Measurements from ENCODE around the gene CHI3L1. TPM values are rescaled to one million over a fixed set of nuclear protein-coding genes. Genes with fewer than 3 reads are reported as not detected.

Gene CHI3L1
- total RNA-seq, 1 donor from 2014 or later, result 0.20 TPM

GRCh38 chr1:203130358-203130985, 56.0 kb downstream of the CHI3L1 start:
- no peak overlapping the region for H3K27ac ChIP-seq (ENCODE audit: low read depth, low read length)
- H3K79me2 ChIP-seq (ENCODE audit: insufficient read depth, low read length), result no peaks in the 10 kb centered on the region
- Mint-ChIP-seq H3K36me3 (ENCODE audit: low read depth, unreplicated experiment) (peaks cover 3% of the 10 kb centered on the region), H3K27me3 (ENCODE audit: low read depth, unreplicated experiment) (peaks cover 26% of the 10 kb centered on the region), H3K9me3 (ENCODE audit: unreplicated experiment) (no peaks in the 10 kb centered on the region), H3K27ac (ENCODE audit: unreplicated experiment) (no peak overlapping the region), H3K4me1 (ENCODE audit: low read depth, unreplicated experiment) (peaks cover 20% of the 10 kb centered on the region), H3K4me3 (ENCODE audit: unreplicated experiment) (no peak overlapping the region)
- H3K9me3 ChIP-seq (ENCODE audit: insufficient read depth, low read depth, low read length), result no peaks in the 10 kb centered on the region
- H3K4me1 ChIP-seq (ENCODE audit: insufficient read depth, low read length), result peaks cover 11% of the 10 kb centered on the region
- no peak for TF ChIP-seq EZH2 (IDR thresholded peaks at IDR 0.05; ENCODE audit: insufficient read depth, low read length)
- TF ChIP-seq, protein P1, sequence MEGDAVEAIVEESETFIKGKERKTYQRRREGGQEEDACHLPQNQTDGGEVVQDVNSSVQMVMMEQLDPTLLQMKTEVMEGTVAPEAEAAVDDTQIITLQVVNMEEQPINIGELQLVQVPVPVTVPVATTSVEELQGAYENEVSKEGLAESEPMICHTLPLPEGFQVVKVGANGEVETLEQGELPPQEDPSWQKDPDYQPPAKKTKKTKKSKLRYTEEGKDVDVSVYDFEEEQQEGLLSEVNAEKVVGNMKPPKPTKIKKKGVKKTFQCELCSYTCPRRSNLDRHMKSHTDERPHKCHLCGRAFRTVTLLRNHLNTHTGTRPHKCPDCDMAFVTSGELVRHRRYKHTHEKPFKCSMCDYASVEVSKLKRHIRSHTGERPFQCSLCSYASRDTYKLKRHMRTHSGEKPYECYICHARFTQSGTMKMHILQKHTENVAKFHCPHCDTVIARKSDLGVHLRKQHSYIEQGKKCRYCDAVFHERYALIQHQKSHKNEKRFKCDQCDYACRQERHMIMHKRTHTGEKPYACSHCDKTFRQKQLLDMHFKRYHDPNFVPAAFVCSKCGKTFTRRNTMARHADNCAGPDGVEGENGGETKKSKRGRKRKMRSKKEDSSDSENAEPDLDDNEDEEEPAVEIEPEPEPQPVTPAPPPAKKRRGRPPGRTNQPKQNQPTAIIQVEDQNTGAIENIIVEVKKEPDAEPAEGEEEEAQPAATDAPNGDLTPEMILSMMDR (IDR thresholded peaks at IDR 0.05; ENCODE audit: insufficient read depth, low read depth, low read length), result no peak
- no peaks in the 10 kb centered on the region for H3K27me3 ChIP-seq (ENCODE audit: insufficient read depth, low read length)
- FAIRE-seq, result no peak
- H3K4me3 ChIP-seq (ENCODE audit: insufficient read depth, low read depth, low read length), result no peak overlapping the region
- no peak overlapping the region for H2AFZ ChIP-seq (ENCODE audit: low read depth, low read length)
- no peaks in the 10 kb centered on the region for H3K36me3 ChIP-seq (ENCODE audit: insufficient read depth, low read length)
- no peak overlapping the region for H3K9ac ChIP-seq (ENCODE audit: low read length)
- H4K20me1 ChIP-seq (ENCODE audit: insufficient read depth, low read length), result peaks cover 10% of the 10 kb centered on the region
- no peak for DNase-seq (ENCODE audit: low read depth)
- H3K4me2 ChIP-seq (ENCODE audit: low read length), result no peak overlapping the region

GRCh38 chr1:203129501-203130231, 56.8 kb downstream of the CHI3L1 start:
- Mint-ChIP-seq H3K27me3 (ENCODE audit: low read depth, unreplicated experiment) (peaks cover 32% of the 10 kb centered on the region), H3K4me3 (ENCODE audit: unreplicated experiment) (no peak overlapping the region), H3K36me3 (ENCODE audit: low read depth, unreplicated experiment) (peaks cover 3% of the 10 kb centered on the region), H3K27ac (ENCODE audit: unreplicated experiment) (no peak overlapping the region), H3K4me1 (ENCODE audit: low read depth, unreplicated experiment) (peaks cover 23% of the 10 kb centered on the region), H3K9me3 (ENCODE audit: unreplicated experiment) (no peaks in the 10 kb centered on the region)
- H4K20me1 ChIP-seq (ENCODE audit: insufficient read depth, low read length), result peaks cover 10% of the 10 kb centered on the region
- H3K27ac ChIP-seq (ENCODE audit: low read depth, low read length), result no peak overlapping the region
- peaks cover 11% of the 10 kb centered on the region for H3K4me1 ChIP-seq (ENCODE audit: insufficient read depth, low read length)
- H2AFZ ChIP-seq (ENCODE audit: low read depth, low read length), result no peak overlapping the region
- H3K9me3 ChIP-seq (ENCODE audit: insufficient read depth, low read depth, low read length), result no peaks in the 10 kb centered on the region
- no peak overlapping the region for H3K4me3 ChIP-seq (ENCODE audit: insufficient read depth, low read depth, low read length)
- no peak overlapping the region for H3K9ac ChIP-seq (ENCODE audit: low read length)
- FAIRE-seq (no peak), DNase-seq (ENCODE audit: low read depth) (no peak)
- H3K36me3 ChIP-seq (ENCODE audit: insufficient read depth, low read length), result no peaks in the 10 kb centered on the region
- peak overlapping the region; percentile 12 for H3K4me2 ChIP-seq (ENCODE audit: low read length)
- no peak for TF ChIP-seq EZH2 (IDR thresholded peaks at IDR 0.05; ENCODE audit: insufficient read depth, low read length)
- TF ChIP-seq, protein P1 (IDR thresholded peaks at IDR 0.05; ENCODE audit: insufficient read depth, low read depth, low read length), result no peak
- peaks cover under 1% of the 10 kb centered on the region for H3K27me3 ChIP-seq (ENCODE audit: insufficient read depth, low read length)
- H3K79me2 ChIP-seq (ENCODE audit: insufficient read depth, low read length), result no peaks in the 10 kb centered on the region

Other genes with a start within 250 kb of the CHI3L1 start
- gene ADIPOR1, start 228.4 kb downstream of the CHI3L1 start, total RNA-seq, result 72.8 and 73.0 TPM in 2 replicates
- 39.1 and 41.9 TPM in 2 replicates for gene CYB5R1, start 219.4 kb downstream of the CHI3L1 start, total RNA-seq
- gene TMEM183A, start 179.3 kb downstream of the CHI3L1 start, total RNA-seq, result 66.1 and 68.6 TPM in 2 replicates
- 9.1 and 11.0 TPM in 2 replicates for gene PPFIA4, start 160.2 kb downstream of the CHI3L1 start, total RNA-seq
- gene MYOG, start 100.7 kb downstream of the CHI3L1 start, total RNA-seq, result not detected in 2 replicates
- 2.2 and 5.7 TPM in 2 replicates for gene ADORA1, start 59.0 kb downstream of the CHI3L1 start, total RNA-seq
- gene MYBPH, start 10.9 kb downstream of the CHI3L1 start, total RNA-seq, result not detected in 2 replicates
- gene CHIT1, start 43.0 kb upstream of the CHI3L1 start, total RNA-seq, result not detected in 2 replicates
- gene BTG2, start 118.8 kb upstream of the CHI3L1 start, total RNA-seq, result 46.4 and 58.3 TPM in 2 replicates
- gene FMOD, start 164.4 kb upstream of the CHI3L1 start, total RNA-seq, result not detected in 2 replicates